Stimulated activated CD4-positive, alpha-beta T cell treated with anti-CD3 and anti-CD28 coated beads, Interleukin-4, amount 100 ng/mL, for 4 hours (primary cell): ENCODE measurements around the gene GPM6B.
"Not testable (repeated sequence)": the region's sequence is repeated elsewhere in the genome, so short reads cannot be mapped to it uniquely, and the experiment has no call there.

Experiments used
- DNase-seq, 2 experiments: peaks; one replicate each; pipeline ENCODE4 v3.0.0-alpha.2; 2020

GPM6B gene

GRCh38 chrX:13761606-13762414, 55.1 kb downstream of the GPM6B start:
- no peak for DNase-seq

DNA sequence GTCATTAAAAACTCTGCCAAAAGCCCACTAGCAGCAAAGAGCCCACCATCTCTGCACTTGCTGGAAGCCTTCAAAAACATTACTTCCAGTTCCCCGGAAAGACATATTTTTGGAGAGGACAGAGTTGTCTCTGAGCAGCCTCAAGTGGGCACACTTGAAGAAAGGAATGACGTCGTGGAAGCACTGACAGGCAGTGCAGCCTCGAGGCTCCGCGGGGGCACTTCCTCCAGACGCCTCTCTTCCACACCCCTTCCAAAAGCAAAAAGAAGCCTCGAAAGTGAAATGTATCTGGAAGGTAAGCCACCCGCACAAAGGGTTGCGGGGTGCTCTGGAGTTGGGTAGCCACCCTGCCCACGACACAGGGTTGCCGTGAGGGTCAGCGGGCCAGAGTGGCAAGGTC, 56.5 kb downstream of the GPM6B start:
- no peak for DNase-seq

- no peak for DNase-seq
Observed at GRCh38 chrX:13759152-13759718, 57.7 kb downstream of the GPM6B start.

GRCh38 chrX:13756381-13756780, 60.5 kb downstream of the GPM6B start:
- DNase-seq, result no peak

DNA sequence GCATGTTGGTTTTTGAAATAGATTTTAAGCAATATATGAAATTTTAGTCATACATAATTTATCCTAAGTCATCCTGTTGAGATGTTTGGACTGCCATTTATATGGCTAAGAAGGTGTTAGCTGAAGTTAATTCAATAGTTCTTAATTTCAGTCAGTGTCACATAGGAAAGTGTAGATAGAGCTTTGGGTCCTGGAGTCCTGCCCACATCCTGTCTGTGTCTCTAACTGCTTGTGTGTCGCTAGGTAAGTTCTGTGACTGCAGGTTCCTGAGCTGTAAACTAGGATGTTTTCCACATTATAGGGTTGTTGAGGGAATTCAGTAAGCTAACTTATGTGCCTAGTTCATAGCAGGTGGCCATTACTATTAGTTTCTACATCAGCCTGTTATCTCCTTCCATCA, 61.6 kb downstream of the GPM6B start:
- no peak for DNase-seq

DNA sequence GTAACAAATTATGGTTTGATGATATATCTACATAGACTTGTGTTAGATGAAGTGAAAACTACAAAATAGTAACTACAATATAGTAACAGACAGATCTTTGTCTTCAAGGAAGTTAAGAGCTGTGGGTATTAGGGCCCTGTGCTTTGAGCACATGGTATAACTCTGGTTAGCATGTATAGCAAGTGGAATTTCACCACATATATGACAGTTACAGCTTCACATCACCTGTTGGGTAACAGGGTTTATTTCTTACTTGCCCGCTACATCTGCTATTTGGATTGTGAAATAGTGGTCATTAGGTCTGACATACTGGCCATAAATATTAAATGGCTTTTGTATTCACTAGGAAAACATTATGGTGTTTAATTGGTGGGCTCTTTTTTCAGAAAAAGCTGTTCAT, 62.1 kb downstream of the GPM6B start:
- no peak for DNase-seq

- DNase-seq, result no peak
Observed at GRCh38 chrX:13752646-13753045, 64.2 kb downstream of the GPM6B start.

DNA sequence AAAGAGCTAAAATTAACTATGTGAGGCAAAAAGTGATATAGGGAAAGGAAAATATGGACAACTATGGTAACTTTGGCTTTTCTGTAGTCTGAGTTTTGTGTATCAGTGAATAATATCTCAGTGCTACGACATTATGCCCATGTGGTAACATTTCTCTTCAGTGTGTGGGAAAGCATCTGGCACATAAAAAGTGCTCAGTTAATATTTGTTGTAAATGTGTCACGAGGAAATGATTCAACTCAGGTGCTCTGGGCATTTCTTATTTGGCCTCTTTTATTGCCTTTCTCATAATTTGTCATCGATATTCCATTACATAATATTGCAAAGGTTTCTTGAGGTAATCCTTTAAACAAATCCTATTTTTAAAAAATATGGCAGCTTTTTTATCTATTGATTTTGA, 64.8 kb downstream of the GPM6B start:
- DNase-seq, result no peak

DNA sequence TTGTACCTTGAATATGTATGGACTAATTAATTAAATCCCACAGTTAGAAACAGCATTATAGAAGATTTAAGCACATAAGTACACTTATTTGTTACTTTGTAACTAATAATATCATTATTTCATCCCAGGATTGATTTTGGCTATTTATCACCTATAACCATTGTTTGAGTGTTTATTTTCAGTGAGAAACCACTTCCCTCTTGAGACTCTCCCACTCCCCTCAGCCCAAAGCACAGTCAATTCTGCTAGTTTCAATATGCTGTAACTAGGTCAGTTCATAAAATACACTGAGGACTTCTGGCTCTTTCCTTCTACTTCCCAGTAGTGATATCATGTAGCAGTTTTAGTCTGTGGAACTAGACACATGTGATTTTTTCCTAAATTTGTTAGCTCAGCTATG, 66.1 kb downstream of the GPM6B start:
- DNase-seq, result no peak

- DNase-seq, result no peak
Observed at GRCh38 chrX:13750204-13750603, 66.7 kb downstream of the GPM6B start.

GRCh38 chrX:13748486-13748885, 68.4 kb downstream of the GPM6B start:
- no peak for DNase-seq

DNA sequence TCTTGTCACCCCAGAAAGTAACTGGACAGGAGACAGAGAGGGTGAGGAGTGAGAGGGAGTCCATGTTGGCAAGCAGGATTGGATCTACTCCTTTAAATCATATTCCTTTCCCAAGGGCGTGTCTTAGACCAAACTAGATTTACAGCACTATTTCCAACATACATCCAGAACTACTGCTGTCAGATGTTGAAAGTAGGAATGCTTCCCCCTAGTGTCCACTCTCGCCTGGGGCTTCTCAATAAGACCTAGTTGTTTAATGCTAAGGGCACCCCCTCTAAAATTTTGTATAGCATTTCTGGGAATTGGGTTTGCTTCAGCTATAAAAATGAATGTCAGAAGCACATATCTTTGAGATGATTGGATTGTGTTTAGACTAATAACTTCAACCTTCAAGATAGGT, 69.1 kb downstream of the GPM6B start:
- peak in 1 of 2 experiments; percentile 17 for DNase-seq

- peak; percentile 15 to 37 for DNase-seq
Observed at GRCh38 chrX:13742397-13743176, 74.3 kb downstream of the GPM6B start.

DNA sequence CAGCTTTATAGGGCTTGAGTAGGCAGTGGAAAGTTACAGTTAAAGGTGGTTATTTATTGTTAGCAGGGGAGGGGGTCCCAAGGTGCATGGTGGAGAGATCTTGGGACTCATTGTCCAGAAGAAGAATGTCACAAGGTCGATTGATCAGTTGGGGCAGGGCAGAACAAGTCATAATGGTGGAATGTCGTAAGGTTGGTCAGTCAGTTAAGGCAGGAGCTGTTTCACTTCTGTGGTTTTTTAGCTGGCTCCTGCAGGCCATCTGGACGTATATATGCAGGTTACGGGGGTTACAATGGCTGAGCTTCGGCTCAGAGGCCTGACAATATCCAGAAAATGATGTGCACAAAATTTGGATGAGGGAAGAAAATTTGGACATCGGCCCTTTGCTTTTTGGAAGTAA, 75.2 kb downstream of the GPM6B start:
- DNase-seq, result no peak

DNA sequence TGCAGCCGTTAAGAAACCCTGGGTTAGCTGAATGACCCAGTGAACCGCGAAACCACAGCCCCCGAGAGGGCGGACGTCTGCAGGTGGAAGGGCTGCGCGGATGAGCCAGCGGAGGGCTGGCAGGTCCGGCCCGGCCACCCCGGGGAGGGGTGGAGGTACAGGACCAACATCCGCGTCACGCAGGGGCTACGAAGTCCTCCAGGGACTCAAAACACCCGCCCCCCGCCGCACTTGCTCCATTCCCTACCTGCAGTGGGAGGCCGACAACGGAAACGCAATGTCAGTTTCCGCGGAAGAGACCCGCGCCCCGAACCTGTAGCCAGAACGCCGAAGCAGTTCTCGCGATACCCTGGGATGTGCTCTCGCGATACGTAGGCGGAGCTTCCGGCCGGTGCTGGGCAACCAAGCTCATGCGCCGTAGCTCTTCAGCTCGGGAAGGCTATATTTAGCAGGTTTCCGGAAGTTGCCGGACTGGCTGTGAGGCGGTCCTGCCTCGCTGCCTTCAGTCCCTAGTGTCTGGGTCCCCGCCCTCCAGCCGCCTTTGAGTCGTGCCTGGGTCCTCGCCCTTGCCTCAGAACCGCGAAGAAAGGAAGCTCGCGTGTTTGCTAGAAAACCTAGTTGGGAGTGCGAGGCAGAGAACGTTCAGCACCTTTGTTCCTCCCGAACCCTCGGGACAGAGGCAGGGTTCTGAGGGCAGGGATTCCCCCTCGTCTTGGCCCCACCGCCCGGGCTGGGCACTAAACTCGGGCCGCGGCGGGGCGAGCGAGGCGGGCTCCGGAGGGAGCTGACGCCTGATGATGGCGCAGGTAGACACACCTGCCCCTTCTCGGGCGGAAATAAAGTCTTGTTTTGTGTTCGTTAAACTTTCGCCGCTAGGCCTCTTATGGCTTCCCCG, 82.4 kb downstream of the GPM6B start, which contains the start of the genes OFD1 and TRAPPC2:
TSS of gene OFD1 (plus strand) at position 471 of the 895 bp plus-strand sequence. CDS start at position 795, 324 bp downstream.
TSS of gene TRAPPC2 (minus strand) at position 343 of the 895 bp plus-strand sequence. CDS start 14,657 bp downstream, outside the sequence.
- peak; percentile 79 to 90 for DNase-seq

DNA sequence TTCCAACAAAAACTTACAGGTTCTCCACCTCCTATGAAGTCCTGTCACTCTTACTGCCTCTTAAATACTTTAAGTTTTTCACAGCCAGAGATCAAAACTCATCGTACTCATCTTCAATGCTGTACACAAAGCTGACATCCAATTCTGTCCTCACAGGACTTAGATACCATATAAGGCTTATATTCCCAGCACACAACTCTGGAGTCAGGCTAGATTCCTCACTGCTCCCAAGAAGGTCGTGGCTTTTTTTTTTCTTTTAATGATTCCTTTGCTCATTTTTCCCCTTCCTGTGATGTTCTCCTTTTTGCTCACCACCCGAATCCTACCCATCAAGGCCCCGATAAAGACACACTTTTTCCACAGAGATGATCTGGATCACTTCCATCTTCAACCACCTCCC, 83.4 kb downstream of the GPM6B start:
- DNase-seq, result no peak

- no peak for DNase-seq
Observed at GRCh38 chrX:13732246-13733067, 84.4 kb downstream of the GPM6B start.

- DNase-seq, result not testable (repeated sequence)
Observed at GRCh38 chrX:13730523-13730922, 86.4 kb downstream of the GPM6B start.

DNA sequence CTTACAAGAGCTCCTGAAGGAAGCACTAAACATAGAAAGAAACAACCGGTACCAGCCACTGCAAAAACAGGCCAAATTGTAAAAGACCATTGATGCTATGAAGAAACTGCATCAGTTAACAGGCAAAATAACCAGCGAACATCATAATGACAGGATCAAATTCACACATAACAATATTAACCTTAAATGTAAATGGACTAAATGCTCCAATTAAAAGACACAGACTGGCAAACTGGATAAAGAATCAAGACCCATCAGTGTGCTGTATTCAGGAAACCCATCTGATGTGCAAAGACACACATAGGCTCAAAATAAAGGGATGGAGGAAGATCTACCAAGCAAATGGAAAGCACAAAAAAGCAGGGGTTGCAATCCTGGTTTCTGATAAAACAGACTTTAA, 90.3 kb downstream of the GPM6B start:
- not testable (repeated sequence) for DNase-seq

GRCh38 chrX:13724878-13725277, 92.0 kb downstream of the GPM6B start:
- peak in 1 of 2 experiments; percentile 31 for DNase-seq

DNA sequence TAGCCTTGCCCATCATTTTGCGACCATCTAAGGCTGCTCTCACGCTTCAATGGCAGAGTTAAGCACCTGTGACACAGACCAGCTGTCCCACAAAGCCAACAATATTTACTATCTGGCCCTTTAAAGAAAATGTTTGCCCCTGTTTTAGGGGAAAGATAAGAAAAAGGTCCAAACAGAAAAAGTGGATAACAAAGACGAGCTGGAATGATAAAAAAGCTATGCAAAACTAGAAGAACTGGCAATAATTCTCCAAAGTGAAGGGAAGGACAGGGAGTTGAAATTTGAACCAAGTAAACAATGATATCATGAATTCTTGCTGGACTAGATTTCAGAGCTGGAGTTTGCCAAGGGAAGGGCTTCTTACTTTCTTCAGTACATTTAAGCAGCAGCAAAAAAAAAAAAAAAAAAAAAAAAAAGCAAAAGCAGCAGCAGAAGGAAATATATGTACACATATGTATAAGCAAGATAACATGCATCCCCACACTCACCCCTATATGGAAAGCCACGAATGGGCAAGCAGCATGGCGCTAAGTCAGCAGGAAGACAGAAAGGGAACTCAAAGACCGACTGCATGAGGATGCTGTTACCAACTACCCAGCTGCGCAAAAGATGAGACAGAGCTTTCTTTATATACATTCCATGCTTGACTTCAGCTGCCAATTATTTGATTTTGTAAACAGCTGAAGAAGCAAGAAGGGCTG, 94.9 kb downstream of the GPM6B start:
- no peak for DNase-seq
